Keratinocyte (primary cell): ENCODE results near the gene TMPRSS6. TPM values are rescaled to one million over a fixed set of nuclear protein-coding genes. Genes with fewer than 3 reads are reported as not detected.

Experiments
- DNase-seq: peaks from one replicate; pipeline ENCODE4 v3.0.0-alpha.2; 2011; ENCODE audit warnings: low read depth, missing footprints, low spot score
- FAIRE-seq: peaks from 2 replicates; lab custom pipeline; 2011; peaks lifted over from hg19 to GRCh38; lab: Jason Lieb, UNC
- H2AFZ ChIP-seq: 2 replicates; pipeline ENCODE4 v1.6.0; 2012; ENCODE audit warnings: low read length, control low read depth, inconsistent platforms; ENCODE audit not compliant: control insufficient read depth
- H3K27ac ChIP-seq: 2 replicates; pipeline ENCODE4 v1.5.1; 2011; ENCODE audit warnings: low read length; ENCODE audit not compliant: control insufficient read depth, insufficient read depth
- H3K27me3 ChIP-seq: 3 replicates; pipeline ENCODE4 v1.6.0; 2011; ENCODE audit warnings: low read length; ENCODE audit not compliant: control insufficient read depth, insufficient read depth; ENCODE audit errors: extremely low read depth
- H3K36me3 ChIP-seq, 2 experiments: 2 replicates in 1 of 2; 3 replicates in 1 of 2; pipeline ENCODE4 v1.5.1; 2011; ENCODE audit warnings: low read length in 2 of 2, mild to moderate bottlenecking in 1 of 2; ENCODE audit not compliant: control insufficient read depth in 2 of 2, insufficient read depth in 2 of 2; ENCODE audit errors: extremely low read depth in 1 of 2
- H3K4me1 ChIP-seq: 3 replicates; pipeline ENCODE4 v1.5.1; 2011; ENCODE audit warnings: low read length; ENCODE audit not compliant: control insufficient read depth, insufficient read depth; ENCODE audit errors: extremely low read depth
- H3K4me2 ChIP-seq: 3 replicates; pipeline ENCODE4 v1.6.0; 2011; ENCODE audit warnings: low read depth, low read length; ENCODE audit not compliant: control insufficient read depth, insufficient read depth; ENCODE audit errors: extremely low read depth
- H3K4me3 ChIP-seq, 3 experiments: fragments of 200-600 bp in 1 of 3; sonication (generic) in 1 of 3; 2 replicates in 2 of 3; 3 replicates in 1 of 3; pipeline ENCODE4 v1.5.1; 2011 to 2016; ENCODE audit warnings: low read length in 3 of 3, mild to moderate bottlenecking in 3 of 3, control low read depth in 2 of 3, inconsistent platforms in 1 of 3, low read depth in 1 of 3, mixed read lengths in 1 of 3, mixed run types in 1 of 3, moderate library complexity in 1 of 3; ENCODE audit not compliant: control insufficient read depth in 2 of 3, insufficient read depth in 2 of 3; ENCODE audit errors: extremely low read depth in 1 of 3
- H3K79me2 ChIP-seq: 2 replicates; pipeline ENCODE4 v1.6.0; 2012; ENCODE audit warnings: low read length; ENCODE audit not compliant: control insufficient read depth, insufficient read depth
- H3K9ac ChIP-seq: 3 replicates; pipeline ENCODE4 v1.6.0; 2011; ENCODE audit warnings: low read length; ENCODE audit not compliant: control insufficient read depth, insufficient read depth; ENCODE audit errors: extremely low read depth
- H3K9me1 ChIP-seq: 3 replicates; pipeline ENCODE4 v1.6.0; 2011; ENCODE audit warnings: low read length; ENCODE audit not compliant: control insufficient read depth, insufficient read depth; ENCODE audit errors: extremely low read depth
- H3K9me3 ChIP-seq: 2 replicates; pipeline ENCODE4 v1.5.1; 2012; ENCODE audit warnings: low read depth, low read length; ENCODE audit not compliant: control insufficient read depth
- H4K20me1 ChIP-seq: 3 replicates; pipeline ENCODE4 v1.6.0; 2011; ENCODE audit warnings: low read length; ENCODE audit not compliant: control insufficient read depth, insufficient read depth; ENCODE audit errors: extremely low read depth
- EZH2 ChIP-seq: IDR thresholded peaks from one replicate; pipeline ENCODE4 v1.6.1; 2012; ENCODE audit warnings: inconsistent platforms, mild to moderate bottlenecking, low read length, moderate library complexity
- dilution Hi-C: fragments of 300-500 bp; cut with MboI; formaldehyde crosslinking; loops from one replicate; pipeline ENCODE4 v1.7.0; 2020; ENCODE audit warnings: low sequenced_read_pairs; ENCODE audit not compliant: extremely low pct_ligation_motif_present
- polyA plus RNA-seq, 5 experiments: library from polyadenylated mRNA; depleted of rRNA in 3 of 5; stranded (reverse) in 3 of 5; stranded (forward) in 1 of 5; unstranded in 1 of 5; fragments of >200 nt; gene quantifications; 1 replicate in 1 of 5; 2 replicates in 3 of 5; 3 replicates in 1 of 5; pipeline versions ENCODE4 v1.2.1 to v1.2.3, GENCODE V29; 2011 to 2012; ENCODE audit warnings: missing spikeins in 2 of 5, low read depth in 1 of 5, low replicate concordance in 1 of 5
- TF ChIP-seq, protein P1 (sequence below), 3 experiments: IDR thresholded peaks in 1 of 3; conservative IDR thresholded peaks in 1 of 3; optimal IDR thresholded peaks in 1 of 3; 2 replicates in 2 of 3; 3 replicates in 1 of 3; pipeline versions ENCODE3 to v1.5.1; 2011; ENCODE audit warnings: low read length in 3 of 3, mild to moderate bottlenecking in 3 of 3, moderate library complexity in 2 of 3, control low read depth in 1 of 3, inconsistent platforms in 1 of 3; ENCODE audit not compliant: insufficient read depth in 2 of 3; ENCODE audit errors: extremely low read depth in 1 of 3

The TMPRSS6 gene
- polyA plus RNA-seq, 1 donor (not counting 4 experiments of a cell fraction or from before 2014, with no cell fraction given) = not detected

DNA sequence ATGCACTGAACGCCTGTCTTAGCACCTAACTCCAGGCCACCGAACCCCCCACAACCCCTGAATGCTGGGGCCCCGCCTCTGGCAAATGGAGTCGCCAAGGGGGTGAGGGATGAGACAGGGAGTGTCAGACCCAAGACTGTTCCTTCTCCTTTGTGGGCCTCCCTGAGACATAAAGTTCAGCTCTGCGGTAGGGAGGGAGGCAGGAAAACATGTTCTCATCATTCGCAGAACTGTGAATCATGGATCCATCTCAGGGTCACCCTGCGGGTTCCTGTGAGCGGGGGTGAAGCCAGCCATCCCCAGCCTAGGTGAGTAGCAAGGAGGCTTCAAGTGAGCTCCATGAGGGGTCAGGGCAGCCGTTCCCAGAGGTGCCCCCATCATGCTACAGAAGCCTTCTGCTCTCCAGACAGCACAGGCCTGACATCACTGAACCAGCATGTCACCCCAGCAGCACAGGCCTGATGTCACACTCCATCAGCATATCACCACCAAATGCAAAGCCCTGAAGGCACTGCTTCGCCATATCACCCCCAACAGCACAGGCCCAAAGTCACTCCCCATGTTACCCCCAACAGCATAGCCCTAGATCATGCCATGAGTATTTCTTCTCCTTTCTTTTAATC is 27.2 kb downstream of the TMPRSS6 start:
- Histone ChIP-seq H4K20me1 (no peaks in the 10 kb centered on the region), H3K4me3 (no peak overlapping the region), H3K9ac (no peak overlapping the region), H3K36me3 (no peaks in the 10 kb centered on the region), H3K27ac (no peak overlapping the region), H3K9me3 (no peaks in the 10 kb centered on the region), H3K4me1 (no peaks in the 10 kb centered on the region), H2AFZ (no peak overlapping the region), H3K4me2 (no peak overlapping the region), H3K79me2 (no peaks in the 10 kb centered on the region), H3K9me1 (no peaks in the 10 kb centered on the region), H3K27me3 (peaks cover 3% of the 10 kb centered on the region)
- FAIRE-seq = no peak
- no peak for DNase-seq
- TF ChIP-seq, protein P1, sequence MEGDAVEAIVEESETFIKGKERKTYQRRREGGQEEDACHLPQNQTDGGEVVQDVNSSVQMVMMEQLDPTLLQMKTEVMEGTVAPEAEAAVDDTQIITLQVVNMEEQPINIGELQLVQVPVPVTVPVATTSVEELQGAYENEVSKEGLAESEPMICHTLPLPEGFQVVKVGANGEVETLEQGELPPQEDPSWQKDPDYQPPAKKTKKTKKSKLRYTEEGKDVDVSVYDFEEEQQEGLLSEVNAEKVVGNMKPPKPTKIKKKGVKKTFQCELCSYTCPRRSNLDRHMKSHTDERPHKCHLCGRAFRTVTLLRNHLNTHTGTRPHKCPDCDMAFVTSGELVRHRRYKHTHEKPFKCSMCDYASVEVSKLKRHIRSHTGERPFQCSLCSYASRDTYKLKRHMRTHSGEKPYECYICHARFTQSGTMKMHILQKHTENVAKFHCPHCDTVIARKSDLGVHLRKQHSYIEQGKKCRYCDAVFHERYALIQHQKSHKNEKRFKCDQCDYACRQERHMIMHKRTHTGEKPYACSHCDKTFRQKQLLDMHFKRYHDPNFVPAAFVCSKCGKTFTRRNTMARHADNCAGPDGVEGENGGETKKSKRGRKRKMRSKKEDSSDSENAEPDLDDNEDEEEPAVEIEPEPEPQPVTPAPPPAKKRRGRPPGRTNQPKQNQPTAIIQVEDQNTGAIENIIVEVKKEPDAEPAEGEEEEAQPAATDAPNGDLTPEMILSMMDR (optimal IDR thresholded peaks at IDR 0.05 in 1 of 3, IDR thresholded peaks at IDR 0.05 in 1 of 3, conservative IDR thresholded peaks at IDR 0.05 in 1 of 3; ENCODE audit: extremely low read depth in 1 of 3, insufficient read depth in 2 of 3, low read length in 3 of 3) = no peak
- no peak for TF ChIP-seq EZH2
- dilution Hi-C loops = no loop called here

DNA sequence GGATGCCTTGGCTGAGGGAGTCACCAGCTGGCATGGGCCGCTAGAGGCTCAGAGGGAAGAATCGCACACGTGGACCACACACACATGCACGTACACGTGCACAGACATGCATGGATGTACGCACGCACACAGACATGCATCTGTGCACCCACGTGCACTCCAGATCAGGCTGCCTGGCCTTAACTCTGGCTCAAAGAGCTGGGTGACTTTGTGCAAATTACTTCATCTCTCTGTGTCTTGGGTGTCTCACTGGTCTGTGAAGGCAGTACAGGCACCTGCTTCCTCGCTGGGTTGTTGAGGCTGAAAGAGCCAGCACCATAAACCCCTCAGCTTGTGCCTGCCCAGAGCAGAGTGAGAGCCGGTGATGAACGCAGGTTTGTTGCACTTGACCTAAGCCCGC is 28.7 kb downstream of the TMPRSS6 start:
- Histone ChIP-seq H3K27ac (no peak overlapping the region), H3K9me1 (no peaks in the 10 kb centered on the region), H3K4me3 (no peak overlapping the region), H3K79me2 (no peaks in the 10 kb centered on the region), H3K27me3 (peaks cover 3% of the 10 kb centered on the region), H4K20me1 (no peaks in the 10 kb centered on the region), H2AFZ (no peak overlapping the region), H3K36me3 (no peaks in the 10 kb centered on the region), H3K4me1 (no peaks in the 10 kb centered on the region), H3K9me3 (no peaks in the 10 kb centered on the region), H3K4me2 (no peak overlapping the region), H3K9ac (no peak overlapping the region)
- peak; percentile 23 for DNase-seq
- FAIRE-seq = no peak
- TF ChIP-seq EZH2 = no peak
- TF ChIP-seq, protein P1 (optimal IDR thresholded peaks at IDR 0.05 in 1 of 3, IDR thresholded peaks at IDR 0.05 in 1 of 3, conservative IDR thresholded peaks at IDR 0.05 in 1 of 3; ENCODE audit: extremely low read depth in 1 of 3, insufficient read depth in 2 of 3, low read length in 3 of 3) = no peak
- dilution Hi-C loops = no loop called here
